Fibroblast of peridontal ligament (primary cell): ENCODE data around the gene CYB5R3.
"Not testable (repeated sequence)": the region's sequence is repeated elsewhere in the genome, so short reads cannot be mapped to it uniquely, and the experiment has no call there.

ENCODE experiments used
- DNase-seq: peaks from one replicate; pipeline ENCODE4 v3.0.0-alpha.2; 2010; ENCODE audit errors: extremely low read depth

CYB5R3 gene

DNA sequence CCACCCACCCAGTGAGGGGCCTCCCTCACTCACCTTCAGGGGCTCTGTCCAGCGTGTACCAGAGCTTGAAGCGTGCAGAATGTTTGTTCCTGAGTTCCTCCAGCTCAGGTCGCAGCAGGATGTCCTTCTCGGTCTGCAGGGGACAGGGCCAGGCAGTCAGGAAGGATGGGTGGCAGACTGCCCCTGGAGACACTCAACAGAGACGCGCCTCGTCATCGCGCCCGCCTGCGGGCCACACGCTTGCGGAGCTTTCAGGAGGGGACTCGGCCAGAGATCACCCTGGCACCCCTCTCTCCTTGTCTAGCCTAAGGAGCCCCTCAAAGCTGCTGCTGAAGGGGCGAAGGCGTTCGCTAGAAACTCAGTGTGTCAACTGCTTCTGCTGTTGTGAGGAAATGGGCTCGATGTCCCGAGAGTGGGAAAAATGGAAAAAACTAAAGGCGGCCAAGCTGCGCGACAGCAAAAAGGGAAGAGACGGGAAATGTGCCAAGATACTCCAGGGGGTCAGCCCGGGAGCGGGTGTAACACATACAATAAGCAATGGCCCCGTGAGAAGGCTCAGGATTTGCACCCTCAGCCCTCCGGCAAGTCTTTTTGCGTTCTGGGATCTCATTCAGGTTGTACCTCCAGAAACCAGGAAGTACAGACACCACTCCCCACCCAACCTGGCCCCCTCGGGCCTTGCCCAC lies 25.3 kb downstream of the CYB5R3 start:
- DNase-seq: no peak

DNA sequence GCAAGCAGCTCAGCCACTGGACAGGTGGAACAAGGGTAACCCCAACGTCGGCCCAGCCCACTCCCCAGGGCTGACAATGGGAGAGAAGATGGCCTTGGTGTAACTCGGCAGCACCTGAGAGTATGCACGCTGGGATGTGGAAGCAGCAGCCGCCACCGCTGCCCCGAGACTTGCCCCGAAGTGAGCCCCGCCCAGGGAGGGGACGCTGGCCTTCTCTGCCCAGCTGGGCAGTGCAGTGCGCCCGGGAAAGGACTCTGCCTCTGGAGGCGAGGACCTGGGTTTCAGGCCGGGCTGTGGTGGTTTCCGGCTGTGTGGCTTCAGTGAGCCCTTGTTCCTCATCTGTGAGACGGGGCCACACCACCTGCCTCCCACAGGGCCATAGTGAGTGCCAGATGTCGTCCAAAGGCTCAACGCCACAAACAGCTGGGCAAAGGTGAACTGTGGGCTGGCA lies 25.9 kb downstream of the CYB5R3 start:
- DNase-seq: no peak

DNA sequence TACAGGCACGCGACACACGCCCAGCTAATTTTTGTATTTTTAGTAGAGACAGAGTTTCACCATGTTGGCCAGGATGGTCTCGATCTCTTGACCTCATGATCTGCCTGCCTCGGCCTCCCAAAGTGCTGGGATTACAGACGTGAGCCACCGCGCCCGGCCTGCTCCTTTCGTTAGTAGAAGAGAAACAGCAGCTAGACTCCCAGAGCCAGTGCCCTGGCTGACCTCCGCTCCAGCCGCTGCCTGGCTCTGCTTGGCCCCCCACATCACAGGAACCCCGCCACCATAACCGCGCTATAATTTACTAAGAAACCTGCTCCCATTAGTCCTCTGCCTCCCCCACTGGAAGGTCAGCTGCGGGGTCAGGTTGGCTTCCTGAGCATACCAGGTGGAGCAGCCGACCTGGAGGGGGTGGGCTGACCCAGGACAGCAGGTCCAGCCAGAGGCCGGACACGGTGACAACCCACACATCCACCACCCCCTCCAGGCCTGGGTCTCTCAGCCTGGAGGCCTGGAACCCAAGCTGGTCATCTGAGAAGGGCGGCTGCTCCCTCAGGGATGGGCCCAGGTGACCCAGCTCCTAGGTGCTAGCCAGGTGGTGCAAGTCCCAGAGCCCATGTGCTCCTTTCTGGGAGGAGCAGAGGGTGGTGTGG lies 27.0 kb downstream of the CYB5R3 start:
- no peak for DNase-seq

DNA sequence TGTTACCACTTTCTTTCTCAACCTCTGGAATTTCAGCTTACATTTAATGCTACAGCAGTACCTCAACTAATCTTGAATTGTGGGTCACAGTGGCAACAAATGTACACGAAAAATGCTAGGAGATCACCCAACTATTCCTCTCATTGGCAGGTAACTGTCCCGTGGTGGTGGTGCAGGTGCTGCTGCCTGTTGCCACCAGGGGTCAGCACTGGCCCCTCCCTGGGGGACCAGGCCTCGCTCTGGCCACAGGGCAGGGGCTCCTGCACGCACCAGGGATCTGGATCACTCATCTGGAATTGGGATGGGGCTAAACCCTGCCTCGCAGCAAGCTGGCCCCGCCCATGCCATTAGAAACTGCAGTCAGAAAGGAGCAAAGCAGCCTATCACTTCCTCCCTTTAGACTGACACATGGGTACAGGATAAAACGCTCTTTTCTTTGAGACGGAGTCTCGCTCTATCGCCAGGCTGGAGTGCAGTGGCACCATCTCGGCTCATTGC lies 27.6 kb downstream of the CYB5R3 start:
- peak; percentile 72 for DNase-seq

DNA sequence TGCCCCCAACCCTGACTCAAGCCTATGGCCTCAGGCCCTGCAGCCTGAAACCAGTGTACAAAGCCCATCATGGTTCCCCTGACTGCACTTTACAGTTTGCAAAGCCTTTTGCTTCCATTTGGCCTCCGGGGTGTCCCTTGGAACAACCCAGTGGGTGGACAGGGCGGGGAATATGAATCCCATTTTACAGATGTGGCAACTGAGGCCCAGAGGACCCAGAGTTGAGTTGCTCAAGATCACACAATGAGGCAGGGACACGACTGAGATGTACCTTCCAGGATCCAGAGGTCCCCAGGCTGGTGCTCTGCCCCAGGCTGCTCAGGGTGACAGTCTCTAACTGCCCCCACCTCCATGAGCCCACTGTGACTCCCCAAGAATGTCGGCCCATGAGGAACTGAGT lies 29.1 kb downstream of the CYB5R3 start:
- DNase-seq: no peak

DNA sequence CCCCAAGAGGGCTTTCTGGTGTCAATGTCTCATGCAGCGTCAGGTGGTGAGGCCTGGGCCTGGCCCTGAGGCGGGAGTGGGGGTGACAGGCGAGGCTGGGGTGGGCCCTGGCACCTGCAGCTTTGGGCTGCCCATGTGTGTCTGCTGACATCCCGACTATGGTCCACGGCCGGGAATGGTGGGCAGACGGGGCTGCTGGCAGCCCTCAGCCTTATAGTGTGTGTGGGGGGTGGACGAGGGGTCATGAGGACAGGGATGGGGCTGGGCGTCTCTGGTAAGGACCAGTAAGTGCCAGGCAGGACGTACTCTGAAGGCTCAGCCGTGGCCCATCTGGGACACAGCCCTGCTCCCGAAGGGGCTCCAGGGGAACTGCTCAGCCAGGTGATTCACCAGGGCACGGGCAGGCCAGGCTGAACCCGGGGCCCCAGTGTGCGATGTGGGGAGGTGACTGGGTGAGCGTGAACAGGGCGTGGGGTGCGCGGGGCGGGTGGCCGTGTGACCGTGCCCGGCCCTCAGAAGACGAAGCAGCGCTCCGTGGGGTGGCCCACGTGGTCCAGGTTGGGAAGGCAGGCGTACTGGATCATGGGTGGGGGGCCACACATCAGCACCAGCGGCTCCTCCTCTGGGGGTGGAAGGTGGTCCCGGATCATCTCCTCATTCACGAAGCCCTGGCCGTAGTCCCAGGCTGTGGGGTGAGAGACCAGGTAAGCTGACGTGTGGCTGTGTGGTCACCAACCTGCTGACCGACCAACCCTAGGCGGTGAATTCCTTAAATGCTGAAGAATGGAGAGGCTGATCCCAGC lies 29.7 kb downstream of the CYB5R3 start:
- no peak for DNase-seq

DNA sequence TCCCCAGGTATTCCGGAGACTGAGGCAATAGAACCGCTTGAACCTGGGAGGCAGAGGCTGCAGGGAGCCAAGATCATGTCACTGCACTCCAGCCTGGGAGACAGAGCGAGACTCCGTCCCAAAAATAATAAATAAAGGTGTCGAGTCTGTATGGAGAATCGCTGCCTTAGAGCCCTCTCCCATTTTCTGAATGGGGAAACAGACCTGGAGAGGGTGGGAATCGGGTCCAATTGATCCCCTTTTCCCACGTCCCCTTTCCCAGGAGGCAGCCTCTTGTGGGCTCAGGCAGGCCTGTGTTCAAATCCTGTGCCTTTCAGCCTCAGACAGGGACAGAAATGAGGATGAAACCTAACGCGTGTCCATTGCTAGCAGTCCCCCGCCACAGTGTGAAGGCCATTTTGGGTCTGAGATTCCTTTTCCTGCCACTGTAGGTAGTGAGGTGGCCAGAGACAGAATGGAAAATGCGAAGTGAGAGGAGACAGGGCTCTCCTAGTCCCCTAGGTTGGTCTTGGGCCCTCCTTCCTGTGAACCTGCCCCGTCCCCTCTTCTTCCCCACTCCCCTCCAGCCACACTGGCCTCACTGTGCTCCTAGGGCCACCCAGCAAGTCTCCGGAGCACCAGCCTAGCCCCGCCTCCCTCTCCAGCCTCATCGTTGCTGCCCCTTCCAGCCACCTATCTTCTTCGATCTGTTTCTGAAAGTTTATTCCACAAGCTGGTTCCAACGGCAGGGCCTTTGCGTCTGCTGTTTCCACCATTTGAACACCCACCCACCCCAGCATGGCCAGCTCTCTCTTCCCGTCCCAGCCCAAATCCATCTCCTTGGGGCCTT lies 31.8 kb downstream of the CYB5R3 start:
- DNase-seq: no peak

DNA sequence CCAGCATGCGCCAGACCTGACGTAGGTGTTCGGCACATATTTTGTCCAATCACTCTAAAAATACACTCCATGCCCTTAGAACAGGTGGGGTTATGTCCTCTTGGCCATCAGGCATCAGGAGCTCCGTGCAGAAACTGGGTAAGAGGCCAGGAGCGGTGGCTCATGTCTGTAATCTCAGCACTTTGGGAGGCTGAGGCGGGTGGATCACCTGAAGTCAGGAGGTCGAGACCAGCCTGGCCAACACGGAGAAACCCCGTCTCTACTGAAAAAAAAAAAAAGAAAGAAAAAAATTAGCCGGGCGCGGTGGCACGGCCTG lies 33.4 kb downstream of the CYB5R3 start:
- DNase-seq: not testable (repeated sequence)

DNA sequence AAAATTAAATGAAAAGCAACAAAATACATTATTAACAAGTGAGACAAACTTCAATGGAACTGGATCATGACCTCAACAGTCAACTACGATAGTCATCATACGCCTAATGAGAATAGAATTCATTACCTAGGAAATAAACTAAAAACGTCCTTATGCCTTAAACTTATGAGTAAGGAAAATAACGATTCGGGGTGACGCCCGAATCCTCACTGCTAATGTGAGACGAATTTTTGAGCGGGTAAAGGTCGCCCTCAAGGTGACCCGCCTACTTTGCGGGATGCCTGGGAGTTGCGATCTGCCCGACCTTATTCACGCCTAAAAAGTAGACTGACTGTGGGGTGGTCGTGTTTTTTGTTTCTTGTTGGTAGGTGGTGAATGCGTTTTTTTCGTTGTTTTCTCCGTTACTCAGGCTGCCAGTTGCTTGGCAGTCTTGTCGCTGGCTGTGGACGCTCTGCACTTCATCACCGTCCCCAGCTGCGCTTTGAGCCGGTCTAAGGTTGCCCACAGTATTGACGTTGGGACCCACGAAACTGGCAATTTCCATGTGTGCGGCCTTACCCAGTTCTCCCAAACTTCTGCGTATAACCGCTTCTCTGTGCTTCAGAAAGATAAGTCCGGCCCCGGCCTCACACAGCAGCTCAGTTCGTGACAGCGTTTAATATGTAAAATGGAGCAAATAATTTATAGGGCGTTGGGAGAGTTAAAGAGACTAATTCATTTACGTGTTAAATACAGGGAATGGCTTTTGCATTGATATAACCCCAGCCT lies 33.9 kb downstream of the CYB5R3 start:
- peak; percentile 98 for DNase-seq

DNA sequence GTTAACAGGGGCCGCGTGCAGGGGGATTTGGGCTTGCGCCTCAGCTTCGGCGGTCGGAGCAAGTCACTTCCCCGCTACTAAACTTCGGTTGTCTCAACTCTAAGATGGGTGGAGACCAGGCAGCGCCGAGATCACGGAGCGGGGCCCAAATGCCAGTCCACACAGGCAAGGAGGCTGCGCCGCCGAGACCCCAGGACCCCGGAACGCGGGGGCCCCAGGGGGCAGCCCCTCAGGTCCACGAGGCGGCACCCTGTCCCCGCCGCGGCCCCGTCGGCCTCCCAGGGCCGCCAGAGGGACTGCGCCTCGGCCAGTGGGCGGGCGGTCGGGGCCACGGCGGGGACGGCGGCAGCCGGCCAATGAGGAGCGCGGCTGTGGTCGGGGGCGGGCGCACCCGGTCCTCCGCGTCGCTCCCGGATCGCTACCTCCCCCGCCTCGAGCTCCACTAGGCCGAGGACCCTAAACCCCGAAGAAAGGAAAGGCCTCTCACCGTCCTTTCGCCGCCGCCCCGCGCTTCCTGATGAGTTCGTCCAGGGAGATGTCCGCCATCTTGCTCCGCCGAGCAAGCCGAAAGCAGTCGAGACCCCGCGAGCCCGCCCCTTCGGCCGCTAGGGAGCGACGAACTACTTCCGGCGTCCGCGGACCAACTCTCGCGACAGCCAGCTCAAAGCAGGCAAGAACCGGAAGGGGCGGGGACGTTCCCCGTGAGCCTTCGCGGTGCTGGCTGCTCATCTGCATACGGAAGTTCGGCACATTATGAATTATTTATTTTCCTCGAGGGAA lies 34.7 kb downstream of the CYB5R3 start, which contains the start of gene POLDIP3:
Gene POLDIP3, minus strand, starts transcription at position 572 of the 780 bp plus-strand sequence. Its CDS starts 26 bp downstream, at position 546.
- DNase-seq: peak; percentile 98

DNA sequence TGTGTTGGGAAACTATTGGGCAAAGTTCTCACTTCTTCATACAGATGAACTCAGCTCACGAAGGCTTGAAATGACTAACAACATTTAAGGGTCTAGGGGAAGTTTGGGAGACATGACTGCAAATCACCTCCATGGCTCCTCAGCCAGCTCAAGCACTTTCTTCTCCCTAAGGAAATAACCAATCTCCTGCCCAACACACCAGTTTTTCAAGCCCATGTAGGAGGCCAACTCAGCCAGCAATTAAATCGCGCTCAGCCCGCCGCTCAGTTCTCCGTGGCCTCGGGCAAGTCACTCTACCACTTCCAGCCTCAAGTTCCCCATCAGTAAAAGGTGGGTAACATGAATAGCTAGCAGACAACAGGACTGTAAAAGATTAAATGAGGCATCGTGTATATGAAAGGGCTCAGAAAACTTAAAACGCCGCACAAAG lies 35.3 kb downstream of the CYB5R3 start:
- peak; percentile 40 for DNase-seq

DNA sequence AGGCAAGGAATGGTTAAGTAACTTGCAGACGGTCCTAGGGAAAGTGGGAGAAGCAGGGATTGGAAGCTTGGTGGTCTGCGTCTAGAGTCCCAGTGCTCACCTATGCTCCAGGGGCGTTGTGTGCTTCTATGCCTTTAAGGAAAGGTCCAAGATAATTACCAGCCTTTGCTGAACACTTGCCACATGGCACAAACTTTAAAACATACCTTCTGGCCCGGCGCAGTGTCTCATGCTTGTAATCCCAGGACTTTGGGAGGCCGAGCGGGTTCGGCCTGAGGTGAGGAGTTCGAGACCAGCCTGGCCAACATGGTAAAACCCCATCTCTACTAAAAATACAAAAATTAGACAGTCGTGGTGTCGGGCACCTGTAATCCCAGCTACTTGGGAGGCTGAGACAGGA lies 36.9 kb downstream of the CYB5R3 start:
- DNase-seq: no peak

DNA sequence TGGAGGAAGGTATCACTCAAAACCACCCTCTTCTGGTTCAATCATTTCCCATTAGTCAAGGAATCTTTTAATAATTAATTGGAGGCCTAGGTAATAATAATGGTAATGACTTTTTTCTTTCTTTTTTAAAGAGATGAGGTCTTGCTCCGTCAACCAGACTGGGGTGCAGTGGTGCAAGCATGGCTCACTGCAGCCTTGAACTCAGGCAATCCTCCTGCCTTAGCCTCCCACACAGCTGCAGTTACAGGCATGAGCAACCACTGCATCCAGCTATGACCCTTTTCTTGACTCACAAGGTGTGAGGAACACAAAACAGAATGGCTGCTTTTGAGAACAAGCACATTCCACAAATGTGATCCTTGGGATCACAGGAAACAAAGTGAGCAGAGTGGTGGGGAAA lies 38.1 kb downstream of the CYB5R3 start:
- no peak for DNase-seq

DNA sequence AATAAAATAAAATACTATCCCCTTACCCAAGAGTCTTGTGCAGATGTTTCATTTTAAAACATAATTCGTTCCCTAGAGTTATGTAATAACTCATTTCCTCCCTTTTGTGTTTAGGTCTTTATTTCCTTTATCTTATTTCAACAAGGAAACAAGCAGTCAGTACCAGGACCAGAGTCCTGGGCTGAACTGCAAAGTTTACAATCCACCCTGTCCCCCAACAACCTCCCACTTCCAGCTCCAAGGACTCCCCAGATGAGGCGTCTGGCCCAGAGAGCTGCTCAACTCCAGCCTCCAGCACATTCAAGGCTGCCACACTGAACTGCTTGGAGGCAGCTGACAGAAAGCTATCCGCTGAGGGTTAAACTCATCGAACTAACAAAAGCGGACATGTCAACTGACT lies 39.0 kb downstream of the CYB5R3 start:
- DNase-seq: peak; percentile 15

DNA sequence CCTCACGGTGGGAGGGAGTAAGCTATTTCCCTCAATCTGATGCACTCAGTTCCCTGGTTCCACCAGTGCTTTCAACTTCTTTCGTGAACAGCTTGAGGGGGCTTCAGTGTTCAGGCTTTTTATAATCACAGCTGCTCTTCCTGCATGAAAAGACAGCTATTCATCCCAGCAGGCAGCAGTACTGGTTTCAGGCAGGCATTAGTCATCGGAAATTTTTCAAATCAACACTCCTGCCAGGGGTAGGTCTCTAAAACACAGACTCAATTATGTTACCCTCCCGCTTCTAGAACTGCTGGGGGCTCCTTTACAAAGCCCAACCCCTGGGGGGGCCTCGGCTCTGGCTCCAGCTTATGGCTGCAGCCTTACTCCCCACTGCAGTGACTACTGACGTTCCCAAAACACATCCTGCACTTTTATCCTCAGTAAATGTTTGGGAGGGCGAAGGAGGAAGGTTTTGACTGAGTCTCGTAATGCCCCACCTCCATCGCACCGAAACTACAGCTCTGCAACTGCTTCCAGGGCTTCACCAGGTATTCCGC lies 40.3 kb downstream of the CYB5R3 start:
- peak; percentile 61 for DNase-seq

DNA sequence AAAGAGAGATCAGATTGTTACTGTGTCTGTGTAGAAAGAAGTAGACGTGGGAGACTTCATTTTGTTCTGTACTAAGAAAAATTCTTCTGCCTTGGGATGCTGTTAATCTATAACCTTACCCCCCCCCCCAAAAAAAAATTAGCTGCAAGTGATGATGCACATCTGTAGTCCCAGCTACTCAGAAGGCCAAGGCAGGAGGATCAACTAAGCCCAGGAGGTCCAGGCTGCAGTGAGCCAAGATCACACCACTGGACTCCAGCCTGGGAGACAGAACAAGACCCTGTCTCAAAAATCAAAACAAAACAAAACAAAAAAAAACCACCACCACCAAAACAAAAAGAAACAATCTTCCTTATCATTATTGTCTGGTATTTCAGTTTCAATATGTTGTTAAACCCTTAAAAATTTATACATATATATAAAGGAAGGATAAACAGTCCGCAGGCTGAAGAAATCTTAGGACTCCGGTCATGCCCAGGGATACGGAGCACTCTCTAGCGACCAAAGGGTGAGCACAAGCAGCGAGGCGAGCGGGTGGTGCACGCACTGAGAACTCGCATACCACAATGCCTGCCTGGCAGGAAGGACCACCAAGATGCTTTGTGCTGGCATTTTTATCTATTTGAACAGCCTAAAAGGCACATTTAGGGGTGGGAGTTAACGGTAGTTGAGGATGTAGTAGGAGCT lies 40.9 kb downstream of the CYB5R3 start:
- peak; percentile 3 for DNase-seq

DNA sequence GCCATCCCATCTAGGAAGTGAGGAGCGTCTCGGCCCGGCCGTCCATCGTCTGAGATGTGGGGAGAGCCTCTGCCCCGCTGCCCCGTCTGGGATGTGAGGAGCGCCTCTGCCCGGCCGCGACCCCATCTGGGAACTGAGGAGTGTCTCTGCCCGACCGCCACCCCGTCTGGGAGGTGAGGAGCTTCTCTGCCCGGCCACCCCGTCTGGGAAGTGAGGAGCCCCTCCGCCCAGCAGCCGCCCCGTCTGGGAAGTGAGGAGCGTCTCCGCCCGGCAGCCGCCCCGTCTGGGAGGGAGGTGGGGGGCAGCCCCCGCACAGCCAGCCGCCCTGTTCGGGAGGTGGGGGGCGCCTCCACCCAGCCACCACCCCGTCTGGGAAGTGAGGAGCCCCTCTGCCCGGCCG lies 41.6 kb downstream of the CYB5R3 start:
- DNase-seq: not testable (repeated sequence)

DNA sequence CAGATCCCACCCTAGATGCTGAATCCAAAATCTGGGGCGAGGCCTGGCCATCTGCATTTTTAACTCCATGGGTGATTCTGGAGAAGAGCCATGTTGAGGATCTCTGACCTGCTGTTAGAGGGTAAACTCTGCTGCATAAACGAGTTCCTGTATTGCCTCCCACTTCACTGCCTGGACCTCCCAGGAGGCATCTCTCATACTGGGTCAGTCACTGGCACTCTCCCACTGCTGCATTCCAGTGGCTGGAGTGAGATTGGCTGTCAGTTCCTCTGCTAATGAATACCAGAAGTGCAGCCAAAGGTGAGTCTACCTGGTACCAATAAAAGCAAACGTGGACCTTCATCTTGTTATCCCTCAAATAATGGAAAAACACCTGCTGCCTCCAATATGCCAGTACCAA lies 44.8 kb downstream of the CYB5R3 start:
- DNase-seq: peak; percentile 19

DNA sequence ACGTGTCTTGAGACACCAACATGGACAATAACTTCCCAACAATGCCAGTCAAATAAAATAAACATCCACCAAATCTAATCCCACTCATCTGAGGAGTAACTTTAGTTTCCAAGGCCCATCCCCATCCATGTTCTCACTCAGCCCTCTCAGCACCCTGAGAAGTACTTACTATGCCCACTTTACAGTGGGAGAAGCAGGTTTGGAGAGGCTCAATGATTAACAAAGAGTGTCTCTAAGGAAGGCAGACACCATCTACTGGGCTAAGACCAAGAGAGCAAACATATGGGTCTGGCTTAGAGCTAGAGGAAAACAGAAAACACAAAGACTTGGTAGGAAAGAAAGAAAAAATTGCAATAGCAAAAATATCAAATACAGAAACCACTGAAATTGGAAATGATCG lies 45.8 kb downstream of the CYB5R3 start:
- no peak for DNase-seq
